Measurements from ENCODE around the gene CZIB. TPM values are rescaled to one million over a fixed set of nuclear protein-coding genes. Genes with fewer than 3 reads are reported as not detected.
"Not testable (repeated sequence)": the region's sequence is repeated elsewhere in the genome, so short reads cannot be mapped to it uniquely, and the experiment has no call there.

The CZIB gene
- total RNA-seq, 1 experiment from 2014 or later = 65.5 TPM

- DNase-seq = no peak
- peaks cover 12% of the 10 kb centered on the region for H3K9me3 ChIP-seq (replicated peaks)
- H3K4me3 ChIP-seq = no peak overlapping the region
- peaks cover 69% of the 10 kb centered on the region for H3K36me3 ChIP-seq
- no peaks in the 10 kb centered on the region for H3K27me3 ChIP-seq
- no peak overlapping the region for H3K27ac ChIP-seq
- no peaks in the 10 kb centered on the region for H3K4me1 ChIP-seq
Observed at GRCh38 chr1:53207726-53208125, 12.7 kb downstream of the CZIB start.

- DNase-seq = no peak
- H3K9me3 ChIP-seq (replicated peaks) = peaks cover 12% of the 10 kb centered on the region
- H3K27me3 ChIP-seq = no peaks in the 10 kb centered on the region
- H3K27ac ChIP-seq = no peak overlapping the region
- H3K4me1 ChIP-seq = no peaks in the 10 kb centered on the region
- peaks cover 68% of the 10 kb centered on the region for H3K36me3 ChIP-seq
- no peak overlapping the region for H3K4me3 ChIP-seq
Observed at GRCh38 chr1:53206735-53207379, 13.6 kb downstream of the CZIB start.

- H3K36me3 ChIP-seq = peaks cover 68% of the 10 kb centered on the region
- peaks cover 12% of the 10 kb centered on the region for H3K9me3 ChIP-seq (replicated peaks)
- not testable (repeated sequence) for H3K4me3 ChIP-seq, H3K27me3 ChIP-seq, H3K4me1 ChIP-seq, H3K27ac ChIP-seq
- DNase-seq = peak; percentile 34 to 38
Observed at GRCh38 chr1:53206083-53206685, 14.2 kb downstream of the CZIB start.

- H3K4me1 ChIP-seq, DNase-seq, H3K27me3 ChIP-seq, H3K4me3 ChIP-seq, H3K27ac ChIP-seq: not testable (repeated sequence)
- peaks cover 12% of the 10 kb centered on the region for H3K9me3 ChIP-seq (replicated peaks)
- peaks cover 61% of the 10 kb centered on the region for H3K36me3 ChIP-seq
Observed at GRCh38 chr1:53205496-53205895, 14.9 kb downstream of the CZIB start.

- no peak overlapping the region for H3K27ac ChIP-seq
- DNase-seq = no peak
- H3K4me1 ChIP-seq = no peaks in the 10 kb centered on the region
- peaks cover 12% of the 10 kb centered on the region for H3K9me3 ChIP-seq (replicated peaks)
- H3K27me3 ChIP-seq = no peaks in the 10 kb centered on the region
- H3K36me3 ChIP-seq = peaks cover 47% of the 10 kb centered on the region
- no peak overlapping the region for H3K4me3 ChIP-seq
Observed at GRCh38 chr1:53203466-53203865, 17.0 kb downstream of the CZIB start.

GRCh38 chr1:53198241-53198651 lies 22.2 kb downstream of the CZIB start:
- Histone ChIP-seq H3K27ac (no peak overlapping the region), H3K9me3 (replicated peaks) (no peaks in the 10 kb centered on the region), H3K36me3 (peaks cover 4% of the 10 kb centered on the region; the same call in 1 of the 2 replicates), H3K27me3 (no peaks in the 10 kb centered on the region), H3K4me1 (peaks cover 7% of the 10 kb centered on the region; the same call in 1 of the 2 replicates), H3K4me3 (no peak overlapping the region)
- no peak for DNase-seq

- peak overlapping the region; percentile 93 for H3K4me3 ChIP-seq
- no peaks in the 10 kb centered on the region for H3K27me3 ChIP-seq
- peak overlapping the region; percentile 69 for H3K27ac ChIP-seq
- peaks cover 7% of the 10 kb centered on the region; the same call in 1 of the 2 replicates for H3K4me1 ChIP-seq
- no peaks in the 10 kb centered on the region for H3K9me3 ChIP-seq (replicated peaks)
- peak in 1 of 2 experiments; percentile 42 for DNase-seq
- no peaks in the 10 kb centered on the region for H3K36me3 ChIP-seq
Observed at GRCh38 chr1:53197291-53198200, 22.9 kb downstream of the CZIB start.

- peak; percentile 95 to 97 for DNase-seq
- Histone ChIP-seq H3K36me3 (no peaks in the 10 kb centered on the region), H3K9me3 (replicated peaks) (no peaks in the 10 kb centered on the region), H3K27me3 (no peaks in the 10 kb centered on the region), H3K4me1 (peaks cover 7% of the 10 kb centered on the region; the same call in 1 of the 2 replicates), H3K4me3 (peak within 1 kb of the TSS; percentile 93), H3K27ac (peak within 1 kb of the TSS; percentile 69)
Observed at GRCh38 chr1:53196485-53197290, 23.7 kb downstream of the CZIB start, which contains the start of gene CPT2. CPT2 (plus strand) TSS chr1:53196824; CDS start chr1:53196944, 120 bp downstream.

- H3K27ac ChIP-seq = peak overlapping the region; percentile 69
- peaks cover 7% of the 10 kb centered on the region; the same call in 1 of the 2 replicates for H3K4me1 ChIP-seq
- no peaks in the 10 kb centered on the region for H3K27me3 ChIP-seq
Observed at GRCh38 chr1:53196017-53196484, 24.4 kb downstream of the CZIB start.

GRCh38 chr1:53195246-53196016 lies 25.0 kb downstream of the CZIB start:
- Histone ChIP-seq H3K36me3 (no peaks in the 10 kb centered on the region), H3K9me3 (replicated peaks) (no peaks in the 10 kb centered on the region), H3K27me3 (no peaks in the 10 kb centered on the region), H3K27ac (no peak overlapping the region), H3K4me3 (peak overlapping the region; percentile 93; the same call in 1 of the 2 replicates), H3K4me1 (peaks cover 7% of the 10 kb centered on the region; the same call in 1 of the 2 replicates)
- peak in 1 of 2 experiments; percentile 32 for DNase-seq

More at GRCh38 chr1:53196017-53196484, 24.4 kb downstream of the CZIB start:
- no peaks in the 10 kb centered on the region for H3K9me3 ChIP-seq (replicated peaks)
- H3K4me3 ChIP-seq = peak overlapping the region; percentile 93
- no peaks in the 10 kb centered on the region for H3K36me3 ChIP-seq
- peak in 1 of 2 experiments; percentile 32 for DNase-seq

GRCh38 chr1:53190210-53190611 lies 30.2 kb downstream of the CZIB start:
- no peaks in the 10 kb centered on the region for H3K9me3 ChIP-seq (replicated peaks)
- no peak for DNase-seq
- H3K4me1 ChIP-seq = no peaks in the 10 kb centered on the region
- H3K27ac ChIP-seq = no peak overlapping the region
- H3K4me3 ChIP-seq = no peak overlapping the region
- peaks cover 5% of the 10 kb centered on the region; the same call in 1 of the 2 replicates for H3K27me3 ChIP-seq
- no peaks in the 10 kb centered on the region for H3K36me3 ChIP-seq

- Histone ChIP-seq H3K27ac (no peak overlapping the region), H3K4me1 (no peaks in the 10 kb centered on the region), H3K36me3 (no peaks in the 10 kb centered on the region), H3K4me3 (no peak overlapping the region), H3K27me3 (peaks cover 5% of the 10 kb centered on the region; the same call in 1 of the 2 replicates), H3K9me3 (replicated peaks) (no peaks in the 10 kb centered on the region)
- DNase-seq = no peak
Observed at GRCh38 chr1:53189061-53189460, 31.4 kb downstream of the CZIB start.

GRCh38 chr1:53188099-53188498 lies 32.3 kb downstream of the CZIB start:
- no peaks in the 10 kb centered on the region for H3K4me1 ChIP-seq
- H3K9me3 ChIP-seq (replicated peaks) = no peaks in the 10 kb centered on the region
- no peaks in the 10 kb centered on the region for H3K36me3 ChIP-seq
- peaks cover 5% of the 10 kb centered on the region; the same call in 1 of the 2 replicates for H3K27me3 ChIP-seq
- no peak overlapping the region for H3K27ac ChIP-seq
- no peak overlapping the region for H3K4me3 ChIP-seq
- DNase-seq = no peak
